Stimulated activated CD8-positive, alpha-beta memory T cell treated with anti-CD3 and anti-CD28 coated beads, Interleukin-4, amount 100 ng/mL, for 4 hours (primary cell): Measurements from ENCODE around the gene TLDC2.

Source experiments
- DNase-seq, 2 donors: peaks; one replicate each; pipeline ENCODE4 v3.0.0-alpha.2; 2020; ENCODE audit warnings: low read depth in 2 of 2, low spot score in 1 of 2

TLDC2 gene

GRCh38 chr20:36849333-36850065 lies 26.4 kb upstream of the TLDC2 start:
- no peak for DNase-seq

GRCh38 chr20:36850759-36851158 lies 25.2 kb upstream of the TLDC2 start:
- DNase-seq: no peak

- DNase-seq: no peak
Measured at GRCh38 chr20:36851490-36851889, 24.4 kb upstream of the TLDC2 start.

- DNase-seq: no peak
Measured at GRCh38 chr20:36852187-36852586, 23.8 kb upstream of the TLDC2 start.

- DNase-seq: no peak
Measured at GRCh38 chr20:36854348-36855240, 21.3 kb upstream of the TLDC2 start.

GRCh38 chr20:36855241-36855657 lies 20.7 kb upstream of the TLDC2 start:
- DNase-seq: no peak

GRCh38 chr20:36856195-36856594 lies 19.7 kb upstream of the TLDC2 start:
- no peak for DNase-seq

GRCh38 chr20:36856691-36857635 lies 19.0 kb upstream of the TLDC2 start:
- DNase-seq: no peak

- no peak for DNase-seq
Measured at GRCh38 chr20:36859282-36859555, 16.7 kb upstream of the TLDC2 start.

- no peak for DNase-seq
Measured at GRCh38 chr20:36859700-36860330, 16.1 kb upstream of the TLDC2 start.

GRCh38 chr20:36860339-36860738 lies 15.6 kb upstream of the TLDC2 start:
- no peak for DNase-seq

GRCh38 chr20:36860811-36861624 lies 14.9 kb upstream of the TLDC2 start:
- no peak for DNase-seq

- no peak for DNase-seq
Measured at GRCh38 chr20:36861625-36861874, 14.4 kb upstream of the TLDC2 start.

GRCh38 chr20:36861875-36862801 lies 13.8 kb upstream of the TLDC2 start:
- no peak for DNase-seq

- peak in 1 of 2 donors; percentile 7 for DNase-seq
Measured at GRCh38 chr20:36862857-36863668, 12.9 kb upstream of the TLDC2 start.

- no peak for DNase-seq
Measured at GRCh38 chr20:36865076-36865860, 10.7 kb upstream of the TLDC2 start.

- no peak for DNase-seq
Measured at GRCh38 chr20:36865861-36866149, 10.1 kb upstream of the TLDC2 start.

GRCh38 chr20:36866164-36866563 lies 9.8 kb upstream of the TLDC2 start:
- DNase-seq: no peak
